NCI-H69 (cell line): ENCODE measurements around the gene METTL21A.
A peak's percentile ranks its signal among the peaks of the same experiment; 100 is the strongest.

Experiments used
- DNase-seq: peaks from one replicate; lab custom pipeline; 2025; lab: John Stamatoyannopoulos, UW

Gene METTL21A

DNA sequence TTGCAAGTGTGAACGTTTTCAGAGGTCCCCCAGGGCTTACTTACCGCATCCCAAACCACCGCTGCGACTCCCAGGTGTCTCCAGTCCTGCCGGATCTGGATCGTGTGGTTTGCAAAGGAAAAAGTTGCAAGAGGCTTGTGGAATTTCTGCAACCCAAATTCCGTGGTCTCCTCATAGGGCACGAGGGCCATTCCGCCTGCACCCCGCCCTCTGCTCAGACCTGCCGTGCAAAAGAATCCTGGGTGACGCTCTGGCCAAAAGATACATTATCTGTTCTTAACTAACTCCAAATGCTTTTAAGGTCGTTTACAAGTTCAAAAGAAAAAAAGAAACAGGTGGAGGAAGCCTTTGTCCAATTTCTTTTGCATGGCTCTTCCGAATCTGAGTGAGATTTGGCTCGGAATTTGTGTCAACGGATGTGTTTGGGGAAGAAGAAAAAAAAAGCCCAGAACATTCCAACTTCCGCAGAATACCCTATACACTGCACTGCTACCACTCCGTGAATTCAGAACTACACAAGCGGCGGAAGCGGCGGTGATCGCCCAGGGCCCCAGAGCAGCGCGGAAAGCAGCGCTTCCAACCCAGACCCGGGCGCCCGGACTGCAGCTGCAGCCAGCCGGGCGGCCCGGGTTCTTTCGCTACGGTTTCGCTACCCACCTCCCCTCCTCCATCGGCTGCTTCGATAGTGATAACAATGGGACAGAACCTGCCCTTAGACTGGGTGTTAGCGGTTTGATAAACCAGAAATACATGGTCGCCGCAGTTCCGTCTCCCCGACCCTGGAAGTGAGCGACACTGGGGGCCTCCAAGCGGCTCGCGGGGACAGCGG lies 795 bp downstream of the METTL21A start:
- peak; percentile 65 for DNase-seq

- no peak for DNase-seq
Measured at GRCh38 chr2:207621501-207622039, 3.6 kb downstream of the METTL21A start.

DNA sequence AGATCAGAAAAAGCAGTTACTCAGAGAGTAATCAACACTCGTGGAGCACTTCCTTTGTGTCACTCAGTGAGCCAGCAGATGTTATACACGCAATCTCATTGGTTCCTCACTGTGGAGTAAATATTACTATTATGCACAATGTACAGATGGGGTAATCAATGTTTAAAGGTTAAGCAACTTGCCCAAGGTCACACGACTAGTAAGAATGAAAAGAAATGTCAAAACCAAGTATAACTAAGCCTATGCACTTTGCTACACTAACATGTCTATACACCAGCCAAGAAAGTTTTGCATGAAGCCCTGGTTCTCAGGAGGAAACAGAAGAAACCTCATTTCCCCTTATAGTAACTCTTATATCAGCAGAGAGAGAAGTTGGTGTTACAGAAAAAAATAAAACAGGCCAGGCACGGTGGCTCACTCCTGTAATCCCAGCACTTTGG lies 5.4 kb downstream of the METTL21A start:
- peak; percentile 6 for DNase-seq

GRCh38 chr2:207617011-207617671 lies 8.1 kb downstream of the METTL21A start:
- peak; percentile 69 for DNase-seq

DNA sequence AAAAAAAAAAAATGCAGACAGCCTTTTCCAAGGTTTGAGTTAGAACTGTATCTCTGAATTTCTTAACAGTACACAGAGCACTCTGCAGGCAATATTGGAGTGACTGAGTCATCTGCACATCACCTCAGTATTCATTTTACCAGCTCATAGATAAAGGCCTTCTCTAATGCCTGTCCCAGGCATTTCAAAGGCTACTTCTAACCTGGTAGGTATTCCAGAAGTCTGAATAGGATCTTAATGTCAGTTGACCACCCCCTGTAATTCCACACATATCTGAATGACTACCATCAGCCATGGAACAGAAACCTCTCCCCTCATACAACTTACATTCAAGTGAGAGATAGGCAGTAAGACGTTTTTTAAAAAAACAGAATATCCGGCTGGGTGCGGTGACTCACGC lies 9.0 kb downstream of the METTL21A start:
- DNase-seq: no peak

GRCh38 chr2:207614824-207615223 lies 10.4 kb downstream of the METTL21A start:
- no peak for DNase-seq

DNA sequence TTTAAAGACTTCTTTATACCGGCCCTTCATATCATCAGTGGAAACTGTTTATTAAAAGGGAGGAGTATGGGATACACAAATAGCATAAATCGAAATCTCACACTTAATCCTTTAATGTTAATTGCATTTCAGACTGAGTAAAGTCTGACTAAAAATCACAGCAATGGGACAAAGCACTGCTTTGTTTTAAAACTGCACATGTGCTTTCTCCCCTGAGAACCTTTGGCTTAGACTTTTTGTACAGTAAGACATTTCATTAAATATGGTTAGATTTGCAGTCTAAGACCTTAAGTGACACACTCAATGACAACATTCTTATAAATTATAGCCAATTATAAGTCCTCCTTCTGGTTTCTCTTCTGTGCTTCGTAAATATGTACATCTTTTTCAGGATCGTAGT lies 12.5 kb downstream of the METTL21A start:
- no peak for DNase-seq

DNA sequence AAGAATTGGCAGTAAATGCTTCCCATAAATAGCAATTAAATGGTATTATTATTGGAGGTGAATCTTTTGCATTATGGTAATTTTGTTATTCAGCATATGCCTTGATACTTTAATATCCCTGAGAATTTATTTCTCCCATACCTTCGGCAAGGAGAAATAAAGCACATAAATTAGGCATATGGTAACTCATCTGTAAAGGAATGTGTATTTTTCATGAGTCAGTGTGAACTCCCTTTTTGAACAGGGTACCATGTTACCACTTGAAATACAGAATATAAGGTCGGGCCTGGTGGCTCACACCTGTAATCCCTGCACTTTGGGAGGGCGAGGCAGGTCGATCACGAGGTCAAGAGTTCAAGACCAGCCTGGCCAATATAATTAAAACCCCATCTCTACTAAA lies 18.4 kb downstream of the METTL21A start:
- DNase-seq: no peak

- DNase-seq: no peak
Measured at GRCh38 chr2:207606399-207606798, 18.8 kb downstream of the METTL21A start.

- DNase-seq: no peak
Measured at GRCh38 chr2:207603486-207603885, 21.7 kb downstream of the METTL21A start.

DNA sequence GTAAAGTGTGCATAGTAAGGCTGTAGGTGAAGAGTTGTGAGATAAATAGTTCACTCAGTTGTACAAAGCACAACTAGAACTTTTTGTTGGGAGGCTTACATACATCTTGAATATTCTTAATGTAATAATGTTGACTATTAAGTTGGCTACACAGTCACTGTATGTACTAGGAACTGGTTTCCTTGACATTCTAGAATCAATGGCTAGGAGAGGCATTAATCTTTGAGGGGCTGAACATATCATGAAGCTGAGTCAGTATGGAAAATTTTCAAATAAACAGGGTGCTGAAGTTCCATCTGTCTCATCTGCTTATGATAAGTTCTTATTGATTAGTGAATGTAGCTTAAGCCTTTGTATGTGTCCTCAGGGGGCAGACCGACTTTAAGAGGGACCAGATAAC lies 23.4 kb downstream of the METTL21A start:
- DNase-seq: no peak

- no peak for DNase-seq
Measured at GRCh38 chr2:207600231-207600630, 25.0 kb downstream of the METTL21A start.

- DNase-seq: no peak
Measured at GRCh38 chr2:207599636-207600035, 25.6 kb downstream of the METTL21A start.

GRCh38 chr2:207594731-207595130 lies 30.5 kb downstream of the METTL21A start:
- DNase-seq: no peak

DNA sequence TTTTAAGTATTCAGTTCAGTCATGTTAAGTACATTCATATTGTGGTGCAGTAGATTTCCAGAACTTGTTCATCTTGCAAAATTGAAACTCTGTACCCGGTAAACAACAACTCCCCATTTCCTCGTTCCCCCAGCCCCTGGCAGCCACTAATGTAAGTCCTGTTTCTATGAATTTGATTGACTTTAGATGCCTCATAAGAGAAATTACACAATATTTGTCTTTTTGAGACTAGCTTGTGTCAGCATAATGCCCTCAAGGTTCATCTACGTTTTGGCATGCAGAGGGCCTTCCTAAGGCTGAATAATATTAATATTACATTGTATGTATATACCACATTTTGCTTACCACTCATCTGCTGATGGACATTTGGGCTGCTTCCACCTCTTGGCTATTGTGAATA lies 30.9 kb downstream of the METTL21A start:
- DNase-seq: no peak

- DNase-seq: no peak
Measured at GRCh38 chr2:207593277-207593676, 31.9 kb downstream of the METTL21A start.

- DNase-seq: no peak
Measured at GRCh38 chr2:207589143-207589542, 36.1 kb downstream of the METTL21A start.

- no peak for DNase-seq
Measured at GRCh38 chr2:207587305-207587704, 37.9 kb downstream of the METTL21A start.

DNA sequence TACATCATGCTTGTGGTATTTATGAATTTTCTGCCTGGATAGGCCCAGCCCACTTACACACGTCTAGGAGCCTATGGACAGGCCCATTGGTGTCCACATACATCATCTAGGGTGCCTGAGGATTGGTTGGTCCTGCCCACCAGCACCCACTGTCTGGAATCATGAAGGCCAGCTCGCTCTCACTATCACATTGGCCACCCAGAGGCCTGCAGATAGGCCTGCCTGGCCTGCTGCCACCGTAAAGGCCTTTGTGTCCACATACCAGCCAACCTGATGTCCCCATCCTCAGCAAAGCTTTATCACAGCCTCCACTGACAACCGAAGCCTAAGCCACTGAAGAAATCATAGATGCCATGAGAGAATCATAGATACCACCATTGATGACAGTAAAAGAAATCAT lies 40.2 kb downstream of the METTL21A start:
- no peak for DNase-seq

GRCh38 chr2:207571370-207571769 lies 53.8 kb downstream of the METTL21A start:
- no peak for DNase-seq

DNA sequence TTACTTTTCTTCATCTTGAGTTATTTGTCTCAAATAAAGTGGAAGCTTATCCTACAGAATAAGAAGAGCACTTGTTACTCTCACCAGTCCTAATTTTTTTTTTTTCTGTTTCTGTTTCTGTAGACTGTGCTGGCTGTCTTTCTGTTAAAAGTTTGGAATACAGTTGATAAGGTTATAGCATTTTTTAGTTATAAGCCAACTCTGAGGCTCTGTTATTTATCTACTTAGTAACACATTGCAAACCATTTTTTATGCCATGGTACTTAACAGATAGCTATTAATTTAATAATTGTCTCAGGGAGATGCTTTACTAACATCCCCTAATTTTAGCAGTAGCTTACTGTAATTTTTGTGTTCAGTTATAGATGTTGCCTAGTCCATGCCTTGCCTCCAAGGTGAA lies 57.5 kb downstream of the METTL21A start:
- DNase-seq: no peak

GRCh38 chr2:207565736-207566500 lies 59.3 kb downstream of the METTL21A start:
- DNase-seq: no peak
